ENCODE measurements around the gene PMIS2.

The PMIS2 gene

DNA sequence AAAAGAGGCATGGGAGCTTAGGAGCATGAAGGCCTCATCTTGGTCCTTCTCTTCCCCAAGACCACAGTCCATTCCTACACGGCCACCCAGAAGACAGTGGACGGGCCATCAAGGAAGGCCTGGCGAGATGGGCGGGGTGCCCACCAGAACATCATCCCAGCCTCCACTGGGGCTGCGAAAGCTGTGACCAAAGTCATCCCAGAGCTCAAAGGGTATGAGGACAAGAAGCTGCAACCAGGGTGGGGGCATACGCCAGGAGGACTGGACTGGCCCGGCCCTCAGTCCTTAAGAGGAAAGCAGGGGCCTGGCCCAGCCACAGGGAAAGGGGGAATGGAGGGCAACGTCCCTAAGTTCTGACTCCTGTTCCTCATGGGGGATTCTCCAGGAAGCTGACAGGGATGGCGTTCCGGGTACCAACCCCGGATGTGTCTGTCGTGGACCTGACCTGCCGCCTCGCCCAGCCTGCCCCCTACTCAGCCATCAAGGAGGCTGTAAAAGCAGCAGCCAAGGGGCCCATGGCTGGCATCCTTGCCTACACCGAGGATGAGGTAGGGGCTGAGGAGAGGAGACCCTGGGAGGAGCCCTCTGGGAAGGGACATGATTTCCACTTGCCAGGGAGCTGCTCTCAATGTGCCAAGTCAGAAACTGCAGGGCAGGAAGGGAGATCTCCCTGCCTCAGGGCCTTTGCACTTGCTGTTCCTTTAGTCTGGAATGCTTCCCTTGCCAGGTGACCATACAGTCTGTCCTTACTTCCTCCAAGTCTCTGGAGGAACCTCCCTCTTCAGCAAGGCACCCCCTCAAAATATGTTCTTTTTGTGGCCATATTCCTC lies 42.5 kb upstream of the PMIS2 start:
- Histone ChIP-seq H3K36me3 (ENCODE audit: control insufficient read depth in 2 of 2, insufficient read depth in 1 of 2, low read length in 2 of 2) (peaks cover 48 to 60% of the 10 kb centered on the region in 2 experiments), H3K27ac (ENCODE audit: extremely low read depth, low read depth, low read length) (peak overlapping the region; percentile 94), H3K9me3 (ENCODE audit: control insufficient read depth, insufficient read depth, low read depth, low read length) (no peaks in the 10 kb centered on the region), H3K4me3 (ENCODE audit: low read depth, low read length) (no peak overlapping the region), H3K4me1 (ENCODE audit: control insufficient read depth, insufficient read depth, low read length) (peaks cover 16% of the 10 kb centered on the region)
- CTCF ChIA-PET = interaction anchor here (0.6 to 2.5 kb wide), 7 partner anchors 12 to 191 kb away, joined by 3 to 17 read pairs (median 5); no protein-coding TSS in a partner anchor
- POLR2A ChIA-PET = interaction anchor here (1.0 to 2.6 kb wide), 4 partner anchors 8 to 596 kb away, joined by 3 to 14 read pairs (median 5); partner anchors contain the start of gene CAPNS1
- TF ChIP-seq ZNF433 (tag by site-specific recombination; IDR thresholded peaks at IDR 0.05; ENCODE audit: low read depth) = no peak
- no peak for TF ChIP-seq ZNF530 (tag by site-specific recombination; IDR thresholded peaks at IDR 0.05; ENCODE audit: low read depth)
- no peak for TF ChIP-seq SETDB1 (IDR thresholded peaks at IDR 0.05; ENCODE audit: insufficient read length, low read length)
- TF ChIP-seq, protein P1, sequence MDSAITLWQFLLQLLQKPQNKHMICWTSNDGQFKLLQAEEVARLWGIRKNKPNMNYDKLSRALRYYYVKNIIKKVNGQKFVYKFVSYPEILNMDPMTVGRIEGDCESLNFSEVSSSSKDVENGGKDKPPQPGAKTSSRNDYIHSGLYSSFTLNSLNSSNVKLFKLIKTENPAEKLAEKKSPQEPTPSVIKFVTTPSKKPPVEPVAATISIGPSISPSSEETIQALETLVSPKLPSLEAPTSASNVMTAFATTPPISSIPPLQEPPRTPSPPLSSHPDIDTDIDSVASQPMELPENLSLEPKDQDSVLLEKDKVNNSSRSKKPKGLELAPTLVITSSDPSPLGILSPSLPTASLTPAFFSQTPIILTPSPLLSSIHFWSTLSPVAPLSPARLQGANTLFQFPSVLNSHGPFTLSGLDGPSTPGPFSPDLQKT (IDR thresholded peaks at IDR 0.05; ENCODE audit: borderline replicate concordance, low read depth, low read length) = no peak
- TF ChIP-seq, protein P2, sequence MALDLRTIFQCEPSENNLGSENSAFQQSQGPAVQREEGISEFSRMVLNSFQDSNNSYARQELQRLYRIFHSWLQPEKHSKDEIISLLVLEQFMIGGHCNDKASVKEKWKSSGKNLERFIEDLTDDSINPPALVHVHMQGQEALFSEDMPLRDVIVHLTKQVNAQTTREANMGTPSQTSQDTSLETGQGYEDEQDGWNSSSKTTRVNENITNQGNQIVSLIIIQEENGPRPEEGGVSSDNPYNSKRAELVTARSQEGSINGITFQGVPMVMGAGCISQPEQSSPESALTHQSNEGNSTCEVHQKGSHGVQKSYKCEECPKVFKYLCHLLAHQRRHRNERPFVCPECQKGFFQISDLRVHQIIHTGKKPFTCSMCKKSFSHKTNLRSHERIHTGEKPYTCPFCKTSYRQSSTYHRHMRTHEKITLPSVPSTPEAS (tag by site-specific recombination; IDR thresholded peaks at IDR 0.05) = no peak
- TF ChIP-seq, protein P3, sequence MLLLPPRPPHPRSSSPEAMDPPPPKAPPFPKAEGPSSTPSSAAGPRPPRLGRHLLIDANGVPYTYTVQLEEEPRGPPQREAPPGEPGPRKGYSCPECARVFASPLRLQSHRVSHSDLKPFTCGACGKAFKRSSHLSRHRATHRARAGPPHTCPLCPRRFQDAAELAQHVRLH (tag by site-specific recombination; IDR thresholded peaks at IDR 0.05) = 0 out of 2 replicates have a peak, but pooled peaks have one; percentile 13
- no peak for TF ChIP-seq ZNF664 (tag by site-specific recombination; IDR thresholded peaks at IDR 0.05)
- no peak for TF ChIP-seq ZNF843 (tag by site-specific recombination; IDR thresholded peaks at IDR 0.05)
- no peak for TF ChIP-seq ZNF624 (tag by site-specific recombination; IDR thresholded peaks at IDR 0.05)
- TF ChIP-seq ZNF623 (tag by site-specific recombination; IDR thresholded peaks at IDR 0.05) = peak; percentile 99
- TF ChIP-seq ZNF223 (tag by site-specific recombination; IDR thresholded peaks at IDR 0.05) = no peak
- TF ChIP-seq ZNF416 (tag by site-specific recombination; IDR thresholded peaks at IDR 0.05) = no peak
- no peak for TF ChIP-seq ZFP37 (tag by site-specific recombination; IDR thresholded peaks at IDR 0.05)
- TF ChIP-seq, protein P4, sequence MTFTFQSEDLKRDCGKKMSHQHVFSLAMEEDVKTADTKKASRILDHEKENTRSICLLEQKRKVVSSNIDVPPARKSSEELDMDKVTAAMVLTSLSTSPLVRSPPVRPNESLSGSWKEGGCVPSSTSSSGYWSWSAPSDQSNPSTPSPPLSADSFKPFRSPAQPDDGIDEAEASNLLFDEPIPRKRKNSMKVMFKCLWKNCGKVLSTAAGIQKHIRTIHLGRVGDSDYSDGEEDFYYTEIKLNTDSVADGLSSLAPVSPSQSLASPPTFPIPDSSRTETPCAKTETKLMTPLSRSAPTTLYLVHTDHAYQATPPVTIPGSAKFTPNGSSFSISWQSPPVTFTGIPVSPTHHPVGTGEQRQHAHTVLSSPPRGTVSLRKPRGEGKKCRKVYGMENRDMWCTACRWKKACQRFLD (tag by site-specific recombination; IDR thresholded peaks at IDR 0.05) = no peak
- no peak for TF ChIP-seq ZNF692 (tag by site-specific recombination; IDR thresholded peaks at IDR 0.05)

- H3K4me3 ChIP-seq (ENCODE audit: low read depth, low read length) = peak overlapping the region; percentile 62
- peaks cover 16% of the 10 kb centered on the region for H3K4me1 ChIP-seq (ENCODE audit: control insufficient read depth, insufficient read depth, low read length)
- peak overlapping the region; percentile 94 for H3K27ac ChIP-seq (ENCODE audit: extremely low read depth, low read depth, low read length)
- H3K9me3 ChIP-seq (ENCODE audit: control insufficient read depth, insufficient read depth, low read depth, low read length) = no peaks in the 10 kb centered on the region
- H3K36me3 ChIP-seq (ENCODE audit: control insufficient read depth in 2 of 2, insufficient read depth in 1 of 2, low read length in 2 of 2) = peaks cover 48 to 64% of the 10 kb centered on the region in 2 experiments
- POLR2A ChIA-PET = interaction anchor here (1.0 to 2.6 kb wide), 6 partner anchors 9 to 596 kb away, joined by 3 to 14 read pairs (median 4); partner anchors contain the start of genes CAPNS1 and COX6B1
- CTCF ChIA-PET = interaction anchor here (0.6 to 2.5 kb wide), 9 partner anchors 12 to 192 kb away, joined by 3 to 17 read pairs (median 5); no protein-coding TSS in a partner anchor
- TF ChIP-seq PRDM10 (tag by site-specific recombination; IDR thresholded peaks at IDR 0.05) = peak; percentile 25; the same call in 1 of the 2 replicates
- TF ChIP-seq ZSCAN30 (tag by site-specific recombination; IDR thresholded peaks at IDR 0.05) = peak; percentile 20; the same call in 1 of the 2 replicates
- no peak for TF ChIP-seq GLI2 (tag by site-specific recombination; IDR thresholded peaks at IDR 0.05; ENCODE audit: borderline replicate concordance, low read depth)
- no peak for TF ChIP-seq ZNF610 (tag by site-specific recombination; IDR thresholded peaks at IDR 0.05; ENCODE audit: borderline replicate concordance)
- peak; percentile 76; the same call in 1 of the 2 replicates for TF ChIP-seq ZNF792 (tag by site-specific recombination; IDR thresholded peaks at IDR 0.05)
- TF ChIP-seq, protein P5, sequence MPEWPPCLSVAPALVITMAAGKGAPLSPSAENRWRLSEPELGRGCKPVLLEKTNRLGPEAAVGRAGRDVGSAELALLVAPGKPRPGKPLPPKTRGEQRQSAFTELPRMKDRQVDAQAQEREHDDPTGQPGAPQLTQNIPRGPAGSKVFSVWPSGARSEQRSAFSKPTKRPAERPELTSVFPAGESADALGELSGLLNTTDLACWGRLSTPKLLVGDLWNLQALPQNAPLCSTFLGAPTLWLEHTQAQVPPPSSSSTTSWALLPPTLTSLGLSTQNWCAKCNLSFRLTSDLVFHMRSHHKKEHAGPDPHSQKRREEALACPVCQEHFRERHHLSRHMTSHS (tag by site-specific recombination; IDR thresholded peaks at IDR 0.05) = no peak
- no peak for TF ChIP-seq ZNF37A (tag by site-specific recombination; IDR thresholded peaks at IDR 0.05)
Measured at GRCh38 chr19:35544110-35544802, 41.7 kb upstream of the PMIS2 start.
